DMS79 (cell line): ENCODE data around the gene MECP2.
A peak's percentile ranks its signal among the peaks of the same experiment; 100 is the strongest.
"Not testable (repeated sequence)": the region's sequence is repeated elsewhere in the genome, so short reads cannot be mapped to it uniquely, and the experiment has no call there.

ENCODE experiments used
- DNase-seq: peaks from one replicate; lab custom pipeline; 2025; lab: John Stamatoyannopoulos, UW

The MECP2 gene

DNA sequence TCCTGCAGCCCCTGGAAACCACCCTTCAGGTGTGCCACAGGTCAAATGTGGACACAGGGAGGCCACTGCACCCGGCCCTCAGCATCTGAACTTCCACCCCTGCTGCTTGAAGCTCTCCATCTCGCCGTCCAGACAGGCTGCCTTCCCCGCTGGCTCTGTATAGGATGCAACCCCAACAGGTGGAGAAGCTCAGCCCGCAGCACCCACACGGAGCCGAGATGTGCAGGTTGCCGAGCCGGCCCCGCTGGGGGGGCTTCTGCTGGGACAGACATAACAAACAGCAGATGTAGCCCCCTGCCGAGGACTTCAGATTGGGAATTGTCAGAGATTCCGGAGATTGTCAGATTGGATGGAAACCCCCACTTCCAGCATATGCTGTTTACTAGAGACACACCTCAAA lies 104.4 kb downstream of the MECP2 start:
- DNase-seq, result no peak

GRCh38 chrX:153992180-153992579 lies 105.3 kb downstream of the MECP2 start:
- DNase-seq, result no peak

- DNase-seq, result no peak
These were observed 106.4 kb downstream of the MECP2 start for GRCh38 chrX:153991013-153991580.

DNA sequence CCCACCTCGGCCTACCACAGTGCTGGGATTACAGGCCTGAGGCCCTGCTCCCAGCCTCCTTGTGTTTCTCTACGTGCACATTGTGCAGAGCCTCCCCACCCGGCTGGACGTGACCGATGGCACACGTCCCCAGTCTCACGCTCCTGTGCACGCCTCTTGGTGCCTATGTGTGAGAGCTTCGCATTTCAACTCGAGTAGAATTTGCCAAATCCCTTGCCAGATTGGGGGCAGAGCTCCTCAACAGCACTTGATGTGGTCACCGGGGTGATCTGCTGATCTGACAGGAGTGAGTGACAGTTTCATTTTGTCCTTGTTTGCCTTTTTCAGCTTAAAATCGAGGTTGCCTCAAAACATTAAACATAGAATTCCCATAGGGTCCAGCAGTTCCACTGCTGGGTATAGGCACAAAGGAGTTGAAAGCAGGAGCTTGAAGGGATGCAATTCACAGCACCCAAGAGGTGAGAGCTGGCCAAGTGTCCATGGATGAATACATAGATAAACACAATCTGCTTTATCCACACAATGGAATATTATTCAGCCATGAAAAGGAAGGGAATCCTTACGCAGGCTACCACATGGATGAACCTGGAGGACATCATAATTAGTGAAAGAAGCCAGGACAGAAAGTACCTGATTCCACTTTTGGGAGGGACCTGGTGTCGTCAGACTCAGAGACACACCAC lies 107.4 kb downstream of the MECP2 start:
- no peak for DNase-seq

- DNase-seq, result no peak
These were observed 109.0 kb downstream of the MECP2 start for GRCh38 chrX:153988493-153988892.

- no peak for DNase-seq
These were observed 113.0 kb downstream of the MECP2 start for GRCh38 chrX:153984351-153985178.

DNA sequence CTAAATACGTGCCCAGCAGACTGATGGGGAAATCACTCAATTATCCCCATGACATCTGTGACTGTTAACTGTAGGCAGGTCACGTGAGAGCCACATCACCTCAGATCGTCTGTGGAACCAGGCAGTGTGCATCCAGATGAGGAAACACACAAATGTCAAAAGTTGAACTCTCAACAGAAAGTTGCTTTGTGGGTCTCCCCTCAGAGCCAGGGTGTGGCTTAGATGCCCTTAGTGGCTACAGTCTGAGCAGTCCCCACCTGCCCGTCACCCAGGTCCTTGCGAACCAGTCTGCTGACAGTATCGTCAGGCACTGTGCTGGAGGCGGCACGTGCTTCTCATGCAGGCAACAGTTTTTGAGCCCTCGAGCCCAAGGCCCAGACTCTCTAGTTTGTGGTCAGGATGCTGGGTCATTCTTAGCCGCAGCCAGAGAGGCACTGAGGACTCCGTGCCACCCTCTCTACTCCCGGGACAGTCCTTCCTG lies 114.2 kb downstream of the MECP2 start:
- DNase-seq, result no peak

- DNase-seq, result no peak
These were observed 115.6 kb downstream of the MECP2 start for GRCh38 chrX:153981771-153982533.

DNA sequence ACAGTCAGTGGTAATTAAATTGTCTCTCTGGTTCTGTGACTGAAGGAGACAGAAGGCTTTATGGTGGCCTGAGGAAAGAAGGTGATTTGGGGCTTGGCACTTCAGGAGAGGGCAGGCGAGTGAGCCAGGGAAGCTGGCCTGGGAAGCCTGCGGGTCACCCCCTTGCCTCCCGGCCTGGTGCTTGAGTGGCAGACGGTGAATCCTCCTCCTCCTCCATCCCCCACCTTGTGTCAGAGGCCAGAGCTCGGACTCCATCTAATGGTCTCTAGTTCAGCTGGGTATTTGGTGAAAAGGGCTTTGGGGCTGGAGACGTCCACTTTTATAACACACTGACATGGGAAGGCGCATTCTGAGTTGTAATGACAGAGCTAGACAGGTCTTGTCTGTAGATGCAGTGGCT lies 116.3 kb downstream of the MECP2 start:
- no peak for DNase-seq

DNA sequence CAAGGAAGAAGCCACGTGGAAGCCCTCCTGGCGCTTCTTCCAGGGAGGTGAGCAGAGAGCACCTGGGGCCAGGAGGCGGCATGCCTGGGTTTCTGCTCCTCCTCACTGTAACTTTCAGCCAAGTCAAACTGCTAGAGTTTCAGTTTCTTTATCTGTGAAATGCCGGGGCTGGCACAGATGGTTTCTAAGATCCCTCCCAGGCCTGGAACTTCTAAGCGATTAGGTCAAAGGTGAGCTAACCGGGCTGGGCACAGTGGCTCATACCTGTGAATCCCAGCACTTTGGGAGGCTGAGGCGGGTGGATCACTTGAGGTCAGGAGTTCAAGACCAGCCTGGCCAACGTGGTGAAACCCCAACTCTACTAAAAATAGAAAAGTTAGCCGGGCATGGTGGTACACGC lies 117.1 kb downstream of the MECP2 start:
- DNase-seq, result not testable (repeated sequence)

GRCh38 chrX:153974726-153975286 lies 122.7 kb downstream of the MECP2 start:
- no peak for DNase-seq

GRCh38 chrX:153974003-153974725 lies 123.4 kb downstream of the MECP2 start:
- no peak for DNase-seq

DNA sequence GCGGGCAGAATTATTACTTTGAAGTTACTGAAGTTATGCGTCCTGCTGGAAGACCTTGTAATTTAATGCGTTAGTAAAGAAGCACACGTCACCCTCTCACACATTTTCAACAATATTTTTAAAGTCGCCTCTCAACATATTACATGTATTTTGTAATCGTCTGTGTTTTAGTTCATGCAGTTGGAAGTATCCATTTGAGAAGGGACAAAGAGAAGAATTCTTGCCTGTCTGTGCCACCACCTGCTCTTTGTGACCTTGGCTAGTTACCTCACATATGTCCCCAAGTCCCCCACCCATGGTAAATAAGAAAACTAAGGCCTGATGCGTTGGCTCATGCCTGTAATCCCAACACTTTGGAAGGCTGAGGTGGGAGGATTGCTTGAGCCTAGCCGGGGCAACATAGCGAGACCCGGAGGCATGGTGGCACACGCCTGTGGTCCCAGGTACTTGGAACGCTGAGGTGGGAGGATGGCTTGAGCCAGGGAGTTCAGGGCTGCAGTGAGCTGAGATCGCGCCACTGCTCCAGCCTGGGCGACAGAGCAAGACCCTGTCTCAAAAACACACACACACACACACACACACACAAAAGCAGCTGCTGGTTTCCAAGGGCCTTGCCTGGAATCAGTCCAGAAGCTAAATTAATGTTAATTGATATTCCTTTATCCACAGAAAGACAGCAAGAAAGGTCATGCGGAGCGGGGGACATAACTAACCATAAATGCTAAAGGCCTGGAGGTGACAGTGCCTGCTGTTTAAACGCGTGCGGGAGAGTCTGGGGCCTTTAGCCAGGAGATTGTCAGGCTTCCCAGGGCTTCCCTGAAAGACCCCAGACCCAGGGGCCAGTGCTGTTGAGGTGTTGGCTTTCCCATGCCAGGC lies 124.2 kb downstream of the MECP2 start:
- no peak for DNase-seq

- DNase-seq, result peak; percentile 75
These were observed 125.0 kb downstream of the MECP2 start, which contains the start of gene TMEM187 for GRCh38 chrX:153972368-153973126. TMEM187 (plus strand) TSS chrX:153972754; CDS start chrX:153982063, 9,309 bp downstream.
